H1 (cell line): ENCODE measurements around the gene PLCL1. TPM values are rescaled to one million over a fixed set of nuclear protein-coding genes. Genes with fewer than 3 reads are reported as not detected.

Experiments
- CTCF ChIA-PET: fragments of 300-600 bp; sonication (Branson Sonifier 250); formaldehyde crosslinking; loops from one replicate; lab custom pipeline; 2021; ENCODE audit not compliant: partially characterized antibody; lab: Charles Lee
- POLR2A ChIA-PET: fragments of 300-600 bp; sonication (Branson Sonifier 250); formaldehyde crosslinking; loops from one replicate; lab custom pipeline; 2021; ENCODE audit warnings: inconsistent platforms; ENCODE audit not compliant: partially characterized antibody; lab: Charles Lee
- DNase-seq, 2 experiments: peaks; one replicate each; pipeline versions ENCODE4 v3.0.0 to v3.0.0-alpha.2; 2010 to 2022; ENCODE audit warnings: low spot score in 2 of 2, low read depth in 1 of 2, mixed read lengths in 1 of 2
- FAIRE-seq: peaks from 2 replicates; lab custom pipeline; 2011; peaks lifted over from hg19 to GRCh38; lab: Jason Lieb, UNC
- H2AFZ ChIP-seq: 2 replicates; pipeline ENCODE4 v1.8.1; 2012; ENCODE audit warnings: low read length, inconsistent platforms
- H2AK5ac ChIP-seq: 2 replicates; pipeline ENCODE4 v1.6.1; 2013; ENCODE audit warnings: low read depth, low read length
- H2BK120ac ChIP-seq: replicated peaks from 2 replicates; pipeline ENCODE3; 2013; ENCODE audit warnings: low read depth, low read length, inconsistent platforms
- H2BK12ac ChIP-seq: 2 replicates; pipeline ENCODE4 v1.6.1; 2013; ENCODE audit warnings: low read depth, low read length
- H2BK15ac ChIP-seq: 2 replicates; pipeline ENCODE4 v1.6.1; 2013; ENCODE audit warnings: low read length
- H2BK20ac ChIP-seq: 2 replicates; pipeline ENCODE4 v1.6.1; 2013; ENCODE audit warnings: low read length
- H2BK5ac ChIP-seq: 2 replicates; pipeline ENCODE4 v1.6.1; 2013; ENCODE audit warnings: low read depth, low read length
- H3K14ac ChIP-seq: 2 replicates; pipeline ENCODE4 v1.6.1; 2013; ENCODE audit warnings: inconsistent platforms; ENCODE audit not compliant: insufficient read length
- H3K18ac ChIP-seq: 2 replicates; pipeline ENCODE4 v1.6.1; 2013; ENCODE audit warnings: low read length; ENCODE audit errors: extremely low read depth
- H3K23ac ChIP-seq: 2 replicates; pipeline ENCODE4 v1.6.1; 2013; ENCODE audit warnings: inconsistent platforms; ENCODE audit not compliant: insufficient read length
- H3K23me2 ChIP-seq: 2 replicates; pipeline ENCODE4 v1.6.1; 2013; ENCODE audit warnings: low read depth, low read length
- H3K27ac ChIP-seq: 2 replicates; pipeline ENCODE4 v1.6.1; 2011; ENCODE audit warnings: low read depth, low read length, inconsistent platforms
- H3K27me3 ChIP-seq, 4 experiments: replicated peaks in 1 of 4; 1 replicate in 1 of 4; 2 replicates in 3 of 4; pipeline versions ENCODE4 v1.6.1 to v1.8.1; 2011 to 2013; ENCODE audit warnings: low read length in 3 of 4, mild to moderate bottlenecking in 3 of 4, inconsistent platforms in 2 of 4, mixed read lengths in 2 of 4, moderate library complexity in 1 of 4; ENCODE audit not compliant: control insufficient read depth in 3 of 4, insufficient read depth in 3 of 4; ENCODE audit errors: extremely low read depth in 1 of 4
- H3K36me3 ChIP-seq, 4 experiments: 2 replicates each; pipeline versions ENCODE4 v1.6.1 to v1.8.1; 2011 to 2013; ENCODE audit warnings: mild to moderate bottlenecking in 4 of 4, low read length in 3 of 4, moderate library complexity in 2 of 4, control low read depth in 1 of 4, inconsistent platforms in 1 of 4; ENCODE audit not compliant: insufficient read depth in 4 of 4, control insufficient read depth in 2 of 4
- H3K4ac ChIP-seq: replicated peaks from 2 replicates; pipeline ENCODE3; 2013; ENCODE audit warnings: low read length, low read depth, mixed read lengths, inconsistent platforms; ENCODE audit not compliant: insufficient read length
- H3K4me1 ChIP-seq, 4 experiments: replicated peaks in 1 of 4; 1 replicate in 1 of 4; 2 replicates in 3 of 4; pipeline versions ENCODE4 v1.6.1 to v1.8.1; 2011 to 2013; ENCODE audit warnings: low read length in 3 of 4, inconsistent platforms in 2 of 4, mixed read lengths in 1 of 4; ENCODE audit not compliant: insufficient read depth in 4 of 4, control insufficient read depth in 3 of 4
- H3K4me2 ChIP-seq, 2 experiments: 2 replicates each; pipeline versions ENCODE4 v1.6.1 to v1.8.1; 2011 to 2013; ENCODE audit warnings: low read depth in 2 of 2, low read length in 2 of 2, control low read depth in 1 of 2, inconsistent platforms in 1 of 2, mild to moderate bottlenecking in 1 of 2; ENCODE audit not compliant: insufficient read depth in 1 of 2
- H3K4me3 ChIP-seq, 4 experiments: fragments of 200-600, 300-600 bp in 1 of 4; sonication (generic), shearing (Covaris generic), sonication (Bioruptor Twin) in 1 of 4; 2 replicates each; pipeline versions ENCODE4 v1.5.1 to v1.8.1; 2011 to 2016; ENCODE audit warnings: low read length in 4 of 4, low read depth in 3 of 4, control low read depth in 2 of 4, inconsistent platforms in 2 of 4, mild to moderate bottlenecking in 2 of 4, mixed read lengths in 1 of 4, moderate library complexity in 1 of 4; ENCODE audit not compliant: insufficient read depth in 2 of 4; ENCODE audit errors: extremely low read depth in 1 of 4
- H3K56ac ChIP-seq: replicated peaks from 2 replicates; pipeline ENCODE3; 2013; ENCODE audit warnings: low read depth, mild to moderate bottlenecking, mixed read lengths, low read length, inconsistent platforms; ENCODE audit not compliant: insufficient read length
- H3K79me1 ChIP-seq: 2 replicates; pipeline ENCODE4 v1.6.1; 2013; ENCODE audit warnings: low read depth, low read length, control low read depth
- H3K79me2 ChIP-seq, 2 experiments: 2 replicates each; pipeline versions ENCODE4 v1.6.1 to v1.8.1; 2012 to 2013; ENCODE audit warnings: low read length in 2 of 2, mild to moderate bottlenecking in 2 of 2, inconsistent platforms in 1 of 2; ENCODE audit not compliant: insufficient read depth in 2 of 2, control insufficient read depth in 1 of 2
- H3K9ac ChIP-seq, 4 experiments: replicated peaks in 1 of 4; 1 replicate in 1 of 4; 2 replicates in 3 of 4; pipeline versions ENCODE4 v1.6.1 to v1.8.1; 2011 to 2013; ENCODE audit warnings: low read depth in 3 of 4, low read length in 3 of 4, control low read depth in 2 of 4, mild to moderate bottlenecking in 2 of 4, moderate library complexity in 2 of 4, inconsistent platforms in 1 of 4; ENCODE audit errors: extremely low read depth in 1 of 4
- H3K9me3 ChIP-seq, 2 experiments: 2 replicates each; pipeline versions ENCODE4 v1.6.1 to v1.8.1; 2012 to 2013; ENCODE audit warnings: mild to moderate bottlenecking in 2 of 2, moderate library complexity in 2 of 2, control low read depth in 1 of 2, inconsistent platforms in 1 of 2, low read depth in 1 of 2, low read length in 1 of 2, mixed read lengths in 1 of 2; ENCODE audit not compliant: insufficient read depth in 2 of 2
- H4K20me1 ChIP-seq, 2 experiments: replicated peaks in 1 of 2; 2 replicates each; pipeline versions ENCODE3 to v1.8.1; 2011 to 2013; ENCODE audit warnings: inconsistent platforms in 2 of 2, low read length in 2 of 2, mild to moderate bottlenecking in 1 of 2; ENCODE audit not compliant: insufficient read depth in 2 of 2, control insufficient read depth in 1 of 2
- H4K5ac ChIP-seq: 2 replicates; pipeline ENCODE4 v1.6.1; 2013; ENCODE audit warnings: low read length, low read depth, mixed read lengths, inconsistent platforms; ENCODE audit not compliant: insufficient read length
- H4K8ac ChIP-seq: 2 replicates; pipeline ENCODE4 v1.8.0; 2013; ENCODE audit warnings: mild to moderate bottlenecking, moderate library complexity, low read length, inconsistent platforms; ENCODE audit not compliant: insufficient read depth; ENCODE audit errors: extremely low read depth
- H4K91ac ChIP-seq: replicated peaks from 2 replicates; pipeline ENCODE3; 2013; ENCODE audit warnings: low read length, mixed read lengths, inconsistent platforms; ENCODE audit not compliant: insufficient read length
- JUND ChIP-seq: IDR thresholded peaks from 2 replicates; pipeline ENCODE4 v1.6.1; 2011; ENCODE audit warnings: mild to moderate bottlenecking, improper control_type of control experiment, low read length
- WGBS, 2 experiments: shearing (Covaris generic) in 1 of 2; methylation state at CpG; one replicate each; pipeline versions ENCODE4 v1.1.6 to v1.1.7; 2013 to 2015; ENCODE audit warnings: low lambda C conversion rate in 2 of 2, mixed read lengths in 2 of 2, inconsistent platforms in 1 of 2, low coverage in 1 of 2, missing lambda C conversion rate in 1 of 2; ENCODE audit not compliant: insufficient replicate concordance in 2 of 2, insufficient coverage in 1 of 2, insufficient read length in 1 of 2; ENCODE audit errors: extremely low coverage in 1 of 2, missing lambda C conversion rate in 1 of 2; 5-methylcytosine and 5-hydroxymethylcytosine counted together
- polyA plus RNA-seq, 7 experiments: library from polyadenylated mRNA; depleted of rRNA in 3 of 7; stranded (reverse) in 5 of 7; unstranded in 2 of 7; fragments of >200 nt in 5 of 7; fragments of 200-250 nt in 2 of 7; gene quantifications; 1 replicate in 5 of 7; 2 replicates in 1 of 7; 4 replicates in 1 of 7; pipeline versions ENCODE4 v1.2.1 to v1.2.3, GENCODE V29; 2011 to 2013; ENCODE audit warnings: missing spikeins in 2 of 7, mixed read lengths in 2 of 7
- total RNA-seq: library from RNA; stranded (reverse); fragmentation: NEBNext Ultra II Directional; extraction: Animal tissue kit (Norgen Biotek cat#: 25700); gene quantifications from 2 replicates; pipeline ENCODE4 v1.2.1, GENCODE V29; 2021

PLCL1 gene
- total and polyA plus RNA-seq, 2 of the 8 experiments (the other 6 are each of a cell fraction or from before 2014, with no cell fraction given): not detected

DNA sequence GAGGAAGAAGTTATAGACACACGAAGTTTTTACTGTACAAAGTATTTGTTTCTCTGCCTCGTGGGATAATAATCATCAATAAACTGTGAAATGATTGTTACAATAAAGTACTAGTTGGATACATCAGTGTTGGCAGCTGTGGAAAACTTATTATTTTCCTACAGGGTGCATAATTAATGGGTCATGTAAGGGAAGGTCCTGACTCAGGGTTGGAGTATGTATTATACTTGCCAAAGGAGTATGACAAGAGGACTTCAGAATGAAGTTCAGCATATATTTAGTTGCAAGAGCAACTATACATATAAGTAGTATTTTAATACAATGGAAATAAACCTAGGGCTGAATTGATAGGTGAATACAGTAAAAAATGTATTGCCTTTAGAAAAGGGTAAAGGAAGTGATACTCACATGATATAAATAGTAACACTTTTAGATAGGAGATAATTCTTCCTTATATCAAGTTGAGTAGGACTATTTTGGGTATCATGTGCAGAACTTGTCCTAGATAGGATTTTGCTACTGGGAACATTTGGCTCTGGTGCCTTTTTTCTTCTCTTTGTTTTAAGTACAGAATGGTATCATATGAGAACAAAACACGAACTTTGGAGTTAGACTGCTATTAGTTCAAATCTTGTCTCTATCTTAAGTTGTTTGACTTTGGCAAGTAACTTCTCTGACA lies 79.1 kb downstream of the PLCL1 start:
- H3K9me3 ChIP-seq: no peaks in the 10 kb centered on the region
- H3K9ac ChIP-seq: no peak overlapping the region
- no peak overlapping the region for H2AFZ ChIP-seq
- CTCF ChIA-PET: interaction anchor here (0.9 kb wide), 1 partner anchor 25 kb away, joined by 3 read pairs; no protein-coding TSS in a partner anchor
- H3K36me3 ChIP-seq: no peaks in the 10 kb centered on the region
- H3K23ac ChIP-seq: no peak overlapping the region
- no peaks in the 10 kb centered on the region for H3K79me2 ChIP-seq
- no peak overlapping the region for H3K14ac ChIP-seq
- H3K4me2 ChIP-seq: no peak overlapping the region
- no peaks in the 10 kb centered on the region for H3K27me3 ChIP-seq
- no peak overlapping the region for H2BK20ac ChIP-seq
- no peak overlapping the region for H3K27ac ChIP-seq
- no peak overlapping the region for H4K5ac ChIP-seq
- no peaks in the 10 kb centered on the region for H4K20me1 ChIP-seq
- no peak for TF ChIP-seq JUND
- H3K4me3 ChIP-seq: no peak overlapping the region
- H2BK5ac ChIP-seq: no peak overlapping the region
- H3K79me1 ChIP-seq: no peaks in the 10 kb centered on the region
- H2BK12ac ChIP-seq: no peak overlapping the region
- H4K8ac ChIP-seq: no peak overlapping the region
- H3K4me1 ChIP-seq: no peaks in the 10 kb centered on the region
- DNase-seq: no peak
- no peak overlapping the region for H2AK5ac ChIP-seq
- POLR2A ChIA-PET: no interaction called here
- H2BK15ac ChIP-seq: no peak overlapping the region
- WGBS, 2 experiments: 91% methylated on average over 3 of the region's 3 CpGs; no CpG with 5 or more reads in 1 of the 2 experiments
- no peak overlapping the region for H4K91ac ChIP-seq
- H3K18ac ChIP-seq: no peak overlapping the region
- FAIRE-seq: no peak
- H2BK120ac ChIP-seq: no peak overlapping the region
- no peaks in the 10 kb centered on the region for H3K23me2 ChIP-seq
- no peak overlapping the region for H3K4ac ChIP-seq
- no peak overlapping the region for H3K56ac ChIP-seq
